GM21723 (cell line): ENCODE data around the gene RFLNA.

Source experiments
- ATAC-seq: cut with Tn5 transposase; IDR thresholded peaks from one replicate; pipeline ENCODE4 v1.9.1; 2021; ENCODE audit warnings: mild to moderate bottlenecking, moderate library complexity; ENCODE audit not compliant: unreplicated experiment

Gene RFLNA

GRCh38 chr12:124302807-124303578 lies 8.1 kb downstream of the RFLNA start:
- ATAC-seq = no peak

DNA sequence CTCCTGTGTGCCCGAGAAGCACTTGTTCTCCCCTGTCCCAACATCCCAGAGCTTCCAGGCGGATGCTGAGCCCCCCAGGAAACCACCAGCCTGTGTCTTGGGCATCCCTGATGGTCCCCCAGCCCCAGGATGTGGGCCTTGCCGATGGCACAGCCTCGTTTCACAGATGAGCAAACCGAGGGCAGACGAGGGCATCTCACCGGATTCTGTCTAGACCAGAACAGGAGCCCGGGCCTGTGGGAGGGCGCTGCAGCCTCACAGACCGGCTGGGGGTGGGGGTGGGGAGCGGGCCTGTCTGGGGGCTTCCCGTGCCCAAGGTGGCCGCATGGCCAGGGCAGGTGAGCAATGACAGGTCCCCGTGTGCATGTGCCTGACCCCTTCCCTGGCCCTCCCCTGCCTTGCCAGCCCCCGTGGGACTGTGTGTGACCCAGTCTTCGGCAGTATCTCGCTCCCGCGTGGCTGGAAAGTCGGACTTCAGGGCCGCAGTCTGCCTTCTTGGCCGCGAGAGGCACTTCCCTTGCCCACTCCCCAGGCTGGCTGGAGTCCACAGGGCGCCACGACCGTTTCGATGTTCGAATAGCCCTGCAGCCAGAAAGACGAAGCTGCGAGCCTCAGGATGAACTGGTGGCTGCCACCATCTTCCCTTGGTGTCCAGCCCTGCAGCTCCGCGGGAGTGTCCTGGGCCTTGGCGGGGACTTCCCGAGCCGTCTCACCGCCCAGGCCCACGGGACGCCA lies 8.9 kb downstream of the RFLNA start:
- no peak for ATAC-seq

DNA sequence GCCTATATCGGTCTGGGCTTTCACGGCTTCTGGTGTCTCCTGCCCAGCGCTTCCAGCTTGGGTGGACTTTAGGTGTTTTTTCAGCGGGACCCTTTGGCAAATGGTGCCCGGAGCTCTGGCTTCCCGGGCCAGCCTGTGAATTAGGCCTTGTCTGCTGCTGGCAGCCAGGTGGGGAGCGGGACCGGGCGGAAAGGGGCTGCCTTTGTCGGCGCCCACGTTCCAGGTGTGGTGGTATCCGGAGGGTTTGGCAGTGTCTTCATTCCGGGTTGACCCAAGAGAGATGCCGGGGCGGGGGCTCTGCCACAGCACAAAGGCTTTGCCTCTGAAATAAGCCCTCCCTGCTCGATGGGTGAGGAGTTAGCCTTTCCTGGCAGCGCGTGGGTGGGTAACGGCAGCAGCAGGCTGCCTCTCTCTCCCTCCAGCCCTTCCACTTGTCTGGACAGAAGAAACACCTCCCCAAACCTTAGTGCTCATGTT lies 9.5 kb downstream of the RFLNA start:
- ATAC-seq = no peak

GRCh38 chr12:124305136-124305535 lies 10.2 kb downstream of the RFLNA start:
- ATAC-seq = no peak

GRCh38 chr12:124305776-124306685 lies 11.1 kb downstream of the RFLNA start:
- ATAC-seq = no peak

- ATAC-seq = no peak
Measured at GRCh38 chr12:124306686-124307555, 12.0 kb downstream of the RFLNA start.

DNA sequence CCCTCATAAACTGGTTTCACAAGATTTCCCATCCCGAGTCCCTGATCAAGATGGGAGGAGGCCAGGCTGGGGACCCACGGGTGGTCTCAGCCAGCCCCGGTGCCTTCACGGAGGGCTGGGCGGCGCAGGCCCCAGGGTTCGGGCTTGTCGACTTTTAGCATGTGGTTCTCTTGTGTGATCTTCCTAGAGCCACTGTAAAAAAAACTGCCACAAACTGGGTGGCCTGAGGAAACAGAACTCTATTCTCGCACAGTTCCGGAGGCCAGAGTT lies 12.6 kb downstream of the RFLNA start:
- ATAC-seq = no peak

DNA sequence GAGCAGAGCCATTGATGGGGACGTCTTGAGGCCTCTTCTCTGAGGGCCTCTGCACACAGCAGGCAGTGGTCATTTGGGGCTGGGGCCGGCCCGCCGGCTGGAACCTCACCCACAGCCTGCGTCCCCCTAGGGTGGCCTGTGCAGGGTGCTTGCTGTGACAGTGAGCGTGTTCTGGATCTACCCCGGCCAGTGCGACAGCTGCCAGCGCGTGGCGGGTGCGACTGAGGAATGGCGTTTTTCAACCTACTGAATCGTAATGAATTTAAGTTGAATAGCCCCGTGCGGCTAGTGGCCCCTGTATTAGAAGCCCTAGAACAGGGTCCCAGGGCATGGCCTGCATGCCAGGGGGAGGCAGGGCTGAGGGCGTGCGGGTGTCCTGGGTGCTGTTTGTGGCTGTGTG lies 13.8 kb downstream of the RFLNA start:
- ATAC-seq = no peak

- no peak for ATAC-seq
Measured at GRCh38 chr12:124309231-124309630, 14.3 kb downstream of the RFLNA start.

DNA sequence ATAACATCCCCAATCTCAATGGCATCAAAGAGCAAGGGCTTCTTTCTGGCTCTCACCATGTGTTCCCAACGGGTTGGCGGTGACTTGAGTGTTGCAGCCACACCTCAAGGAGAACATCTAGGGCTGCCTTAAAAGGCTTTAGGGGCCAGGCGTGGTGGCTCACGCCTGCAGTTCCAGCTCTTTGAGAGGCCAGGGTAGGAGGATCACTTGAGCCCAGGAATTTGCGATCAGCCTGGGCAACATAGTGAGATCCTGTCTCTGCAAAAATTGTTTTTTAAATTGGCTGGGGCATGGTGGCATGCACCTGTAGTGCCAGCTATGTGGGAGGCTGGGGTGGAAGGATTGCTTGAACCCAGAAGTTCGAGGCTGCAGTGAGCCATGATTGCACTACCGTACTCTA lies 14.9 kb downstream of the RFLNA start:
- ATAC-seq = no peak

GRCh38 chr12:124310178-124310577 lies 15.3 kb downstream of the RFLNA start:
- no peak for ATAC-seq

DNA sequence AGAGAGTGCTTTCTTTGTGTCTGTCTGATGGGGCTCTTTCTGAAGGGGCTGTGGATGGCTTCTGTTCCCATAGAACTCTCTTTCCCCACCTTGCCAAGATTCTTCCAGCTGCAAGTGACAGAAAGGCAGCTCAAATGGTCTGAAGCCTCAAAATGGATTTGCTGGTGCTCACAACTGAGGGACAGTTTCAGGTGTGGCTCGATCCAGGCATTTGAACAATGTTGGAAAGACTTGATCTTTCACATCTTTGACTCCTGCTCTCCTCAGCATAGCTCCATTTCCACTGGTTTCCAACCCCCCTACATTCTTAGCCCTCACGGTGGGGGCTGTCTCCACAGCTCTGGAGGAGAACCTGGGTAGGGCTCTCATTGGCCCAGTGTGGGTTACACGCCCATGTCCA lies 15.9 kb downstream of the RFLNA start:
- ATAC-seq = no peak

DNA sequence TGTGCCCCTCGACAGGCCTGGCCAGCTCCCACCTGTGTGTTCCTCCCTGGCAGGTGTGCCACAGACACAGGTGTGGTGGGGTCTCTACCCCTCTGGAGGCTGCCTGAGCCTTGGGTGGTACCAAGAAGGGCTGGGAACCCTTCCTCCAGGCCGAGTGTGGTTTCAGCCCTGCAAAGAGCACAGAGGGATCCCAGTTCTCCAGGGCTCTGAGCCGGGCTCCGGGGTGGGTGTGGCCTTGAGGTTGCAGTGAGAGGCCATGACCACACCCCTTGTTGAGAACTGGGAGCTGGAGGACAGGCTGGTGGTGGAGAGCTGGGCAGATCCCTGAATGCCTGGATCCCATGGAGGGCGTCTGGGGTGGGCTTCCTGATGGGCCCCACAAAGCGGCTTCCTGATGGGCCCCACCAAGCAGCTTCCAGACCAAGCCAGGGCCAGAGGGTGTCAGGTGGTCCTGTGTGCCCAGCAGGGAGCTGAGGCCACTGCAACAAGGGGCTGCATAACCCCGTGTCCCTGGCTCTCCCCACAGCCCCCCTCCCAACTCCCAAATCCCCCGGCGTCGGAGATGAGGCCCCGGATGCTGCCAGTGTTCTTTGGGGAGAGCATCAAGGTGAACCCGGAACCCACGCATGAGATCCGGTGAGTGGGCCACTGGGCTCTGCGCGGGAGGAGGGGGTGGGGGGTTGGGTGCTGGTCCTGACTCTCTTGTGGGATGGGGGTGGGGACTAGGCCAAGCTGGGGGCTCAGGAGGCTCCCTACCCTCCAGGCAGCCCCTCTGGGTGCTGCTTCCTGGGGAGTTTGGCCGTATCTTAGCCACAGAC lies 16.6 kb downstream of the RFLNA start:
- no peak for ATAC-seq

- ATAC-seq = no peak
Measured at GRCh38 chr12:124312601-124313000, 17.7 kb downstream of the RFLNA start.

DNA sequence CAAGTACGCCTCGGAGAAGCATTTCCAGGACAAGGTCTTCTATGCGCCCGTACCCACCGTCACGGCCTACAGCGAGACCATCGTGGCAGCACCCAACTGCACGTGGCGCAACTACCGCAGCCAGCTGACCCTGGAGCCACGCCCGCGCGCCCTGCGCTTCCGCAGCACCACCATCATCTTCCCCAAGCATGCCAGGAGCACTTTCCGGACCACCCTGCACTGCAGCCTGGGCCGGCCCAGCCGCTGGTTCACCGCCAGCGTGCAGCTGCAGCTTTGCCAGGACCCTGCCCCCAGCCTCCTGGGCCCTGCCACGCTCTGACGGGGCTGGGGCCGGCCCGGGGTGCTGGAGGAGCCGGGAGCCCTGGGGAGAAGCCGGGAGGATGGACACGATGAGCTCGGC lies 19.3 kb downstream of the RFLNA start:
- no peak for ATAC-seq

DNA sequence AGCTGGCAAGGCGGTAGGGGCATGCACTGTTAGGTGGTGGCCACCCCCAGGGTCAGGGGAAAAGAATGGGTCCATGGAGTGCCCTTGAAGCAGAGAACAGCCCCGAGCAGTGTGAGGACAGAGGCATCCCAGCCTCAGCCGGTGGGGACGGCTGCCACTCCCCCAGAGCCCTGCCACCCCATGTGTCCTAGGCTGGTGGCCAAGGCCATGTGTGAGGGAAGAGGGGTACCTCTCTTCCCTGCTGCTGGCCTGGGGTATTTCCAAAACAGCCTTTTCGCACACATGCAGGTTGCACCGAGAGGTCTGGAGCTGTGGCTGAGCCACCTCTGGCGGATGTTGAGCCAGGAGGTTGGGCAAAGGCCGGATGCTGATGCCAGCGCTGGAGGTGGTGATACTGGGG lies 19.9 kb downstream of the RFLNA start:
- ATAC-seq = no peak

DNA sequence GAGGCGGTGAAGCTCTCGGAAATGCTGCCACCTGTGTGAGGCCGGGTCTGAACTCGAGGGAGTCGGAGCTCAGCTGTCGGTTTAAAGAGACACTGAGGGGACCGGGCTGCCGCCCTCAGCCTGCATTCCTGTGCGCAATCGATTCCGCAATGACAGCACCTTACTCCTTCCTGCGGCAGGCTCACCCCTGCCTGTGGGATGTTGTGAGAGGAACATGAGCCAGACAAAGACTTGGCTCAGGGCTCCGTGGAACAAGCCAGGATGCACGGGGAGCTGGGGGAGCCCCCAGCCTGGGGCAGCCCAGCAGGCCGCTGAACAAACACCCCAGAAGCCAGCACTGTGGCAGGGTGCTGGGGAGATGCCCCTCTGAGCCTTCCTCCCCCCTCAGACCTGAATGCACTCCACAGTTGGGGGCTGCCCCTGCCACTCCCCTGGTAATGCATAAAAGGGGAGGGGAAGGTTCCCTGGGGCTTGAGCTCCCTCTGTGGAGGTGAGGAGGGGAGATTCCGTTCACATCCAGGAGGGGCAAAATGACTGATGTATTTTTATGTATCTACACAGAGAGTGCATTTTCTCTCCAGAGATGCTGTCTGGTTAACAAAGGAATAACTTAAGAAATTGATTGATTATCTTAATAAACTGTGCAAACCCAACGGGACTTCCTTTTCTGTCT lies 20.6 kb downstream of the RFLNA start:
- ATAC-seq = no peak

DNA sequence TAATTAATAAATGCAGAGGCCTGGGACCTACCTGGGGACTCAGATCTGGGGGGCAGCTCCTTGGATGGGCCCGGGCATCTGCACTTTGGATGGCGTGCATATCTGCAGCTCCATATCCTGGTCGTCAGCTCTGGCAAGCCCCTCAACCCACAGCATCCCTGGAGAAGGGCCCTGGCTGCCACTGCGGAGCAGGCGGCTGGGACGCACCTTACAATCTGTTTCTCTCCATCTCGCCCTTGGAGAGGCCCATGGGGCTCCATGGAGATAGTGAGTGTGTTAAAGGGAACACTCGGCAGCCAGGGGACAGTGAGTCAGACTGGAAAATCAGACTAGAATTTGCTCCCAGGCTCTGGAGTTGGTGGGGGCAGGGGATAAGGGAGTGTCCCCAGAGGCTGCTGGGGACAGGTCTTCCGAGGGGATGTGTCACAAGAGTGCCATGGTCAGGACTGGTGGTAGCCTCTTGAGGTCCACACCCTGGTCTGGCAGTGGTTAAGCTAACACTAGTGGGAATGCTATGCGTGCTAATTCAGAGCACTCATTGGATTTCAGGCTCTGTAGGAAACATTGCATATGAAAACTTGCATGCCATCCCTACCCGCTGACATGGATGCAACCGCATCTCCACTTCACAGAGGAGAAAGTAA lies 21.5 kb downstream of the RFLNA start:
- ATAC-seq = no peak

GRCh38 chr12:124317400-124317799 lies 22.5 kb downstream of the RFLNA start:
- no peak for ATAC-seq
